GM21576 (cell line): ENCODE results near the gene SPATA31D4.

Experiments used
- ATAC-seq: cut with Tn5 transposase; IDR thresholded peaks from one replicate; pipeline ENCODE4 v1.9.1; 2021; ENCODE audit warnings: mild to moderate bottlenecking, moderate library complexity; ENCODE audit not compliant: unreplicated experiment

Gene SPATA31D4

DNA sequence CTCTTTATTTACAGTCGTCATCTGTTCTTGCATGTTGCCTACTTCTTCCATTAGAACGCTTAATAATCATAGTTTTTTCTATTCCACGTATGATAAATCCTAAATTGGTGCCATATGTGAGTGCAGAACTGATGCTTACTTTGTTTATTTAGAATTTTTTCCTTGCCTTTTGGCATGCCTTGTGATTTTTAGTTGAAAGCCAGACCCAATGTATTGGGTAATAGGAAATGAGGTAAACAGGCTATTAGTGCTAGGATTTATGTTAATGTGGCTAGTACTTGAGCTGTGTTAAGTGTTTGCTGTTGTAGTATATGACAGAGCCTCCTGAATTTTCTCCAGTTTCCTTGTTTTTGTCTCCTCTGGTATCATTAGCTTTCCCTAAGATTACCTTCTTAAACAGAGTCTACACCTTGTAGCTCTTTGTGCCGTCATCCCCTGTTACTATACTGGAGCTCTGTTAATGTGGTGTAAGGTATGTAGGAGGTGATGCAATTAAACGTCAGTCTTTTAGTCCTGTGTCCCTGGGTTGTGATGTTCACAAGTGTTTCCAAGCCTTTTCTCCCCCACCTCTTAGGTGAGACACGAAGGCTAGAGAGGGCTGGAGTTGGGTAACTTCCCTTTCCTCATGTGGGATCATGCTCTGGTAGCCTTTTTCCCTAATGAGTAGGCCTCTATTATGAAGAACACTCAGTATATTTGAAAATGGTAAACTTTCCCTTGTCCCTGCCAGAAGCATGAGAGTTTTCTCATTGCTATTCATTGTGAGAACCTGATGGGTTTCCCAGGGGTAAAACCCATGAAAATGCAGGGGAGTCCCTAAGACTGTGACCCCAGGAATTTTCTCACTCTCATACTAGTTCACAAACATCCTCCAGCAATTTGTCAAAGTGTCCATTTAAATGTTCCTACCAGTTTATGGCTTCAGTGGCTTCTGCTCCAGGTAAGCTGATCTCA is 36.3 kb downstream of the SPATA31D4 start:
- ATAC-seq = no peak

DNA sequence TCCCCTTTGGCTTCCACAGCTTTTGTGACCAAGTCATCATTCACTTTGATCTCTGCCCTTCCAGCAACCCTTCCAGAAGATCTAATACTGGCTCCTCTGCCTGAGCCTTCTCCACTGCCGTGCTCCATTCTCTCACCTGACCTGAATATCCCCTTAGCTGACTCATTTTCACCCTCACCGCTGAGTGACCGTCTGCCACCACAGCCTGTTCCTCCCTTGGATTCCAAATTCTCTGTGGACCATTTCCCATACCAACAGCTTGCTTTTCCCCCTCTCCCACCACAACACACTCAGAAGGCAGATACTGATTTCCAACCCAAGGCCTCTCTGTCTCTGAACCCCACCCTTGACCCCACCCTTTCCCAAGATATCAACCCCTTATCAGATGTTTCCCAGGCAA is 39.8 kb downstream of the SPATA31D4 start:
- ATAC-seq = no peak

DNA sequence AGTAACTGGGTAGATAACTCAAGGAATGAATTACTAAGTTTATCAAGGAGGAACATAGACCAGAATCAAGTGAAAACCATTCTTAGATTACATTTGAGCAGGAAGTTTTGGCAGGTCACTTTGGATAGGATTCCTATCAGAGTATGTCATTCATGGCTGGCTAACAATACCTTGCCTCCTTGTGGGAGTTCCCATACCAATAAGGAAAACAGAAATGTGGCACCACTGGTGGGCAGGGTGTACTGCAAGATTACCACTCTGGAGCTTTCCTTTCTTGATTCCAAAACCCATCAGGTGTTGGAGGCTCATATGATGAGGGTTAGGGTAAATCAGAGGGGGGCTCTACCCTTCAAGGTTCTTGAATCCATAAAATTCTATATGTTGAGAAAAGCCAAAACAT is 41.7 kb downstream of the SPATA31D4 start:
- ATAC-seq = no peak

DNA sequence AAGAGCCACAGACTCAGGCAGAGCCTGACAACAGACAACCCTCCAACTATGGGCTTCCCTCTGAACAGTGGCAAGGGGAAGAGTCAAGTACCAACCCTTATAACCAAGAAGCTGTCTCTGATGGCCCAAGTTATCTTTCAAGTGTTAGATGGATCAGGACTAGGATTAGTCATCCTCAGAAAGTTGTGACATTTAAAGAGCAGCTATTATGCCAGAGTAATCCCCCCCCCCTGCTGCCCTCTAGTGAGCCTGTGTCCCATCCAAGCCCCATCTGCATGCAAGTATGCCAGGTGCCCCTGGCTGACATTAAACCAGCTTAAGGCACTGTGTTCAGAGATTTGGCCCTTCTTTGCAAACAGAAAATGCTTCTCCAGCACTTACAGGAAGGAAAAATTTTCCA is 43.5 kb downstream of the SPATA31D4 start:
- no peak for ATAC-seq

DNA sequence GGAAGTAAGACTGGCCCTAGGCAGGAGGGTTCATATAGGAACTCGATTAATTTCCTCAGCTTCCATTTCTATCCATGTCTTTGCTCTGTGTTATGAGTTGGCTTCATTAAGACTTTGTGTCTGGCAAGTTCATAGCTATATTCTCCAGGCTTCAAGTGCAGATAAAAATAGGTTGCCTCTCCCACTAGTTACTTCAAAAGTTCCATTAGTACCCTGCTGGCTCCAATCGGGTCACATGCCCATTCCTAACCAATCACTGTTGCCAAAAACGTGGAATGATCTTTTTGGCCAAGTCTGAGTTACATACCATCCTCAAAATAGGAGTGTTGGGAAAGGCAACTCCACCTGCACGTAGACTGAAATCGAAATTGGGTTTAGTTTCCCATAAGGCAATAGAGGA is 46.5 kb downstream of the SPATA31D4 start:
- no peak for ATAC-seq

DNA sequence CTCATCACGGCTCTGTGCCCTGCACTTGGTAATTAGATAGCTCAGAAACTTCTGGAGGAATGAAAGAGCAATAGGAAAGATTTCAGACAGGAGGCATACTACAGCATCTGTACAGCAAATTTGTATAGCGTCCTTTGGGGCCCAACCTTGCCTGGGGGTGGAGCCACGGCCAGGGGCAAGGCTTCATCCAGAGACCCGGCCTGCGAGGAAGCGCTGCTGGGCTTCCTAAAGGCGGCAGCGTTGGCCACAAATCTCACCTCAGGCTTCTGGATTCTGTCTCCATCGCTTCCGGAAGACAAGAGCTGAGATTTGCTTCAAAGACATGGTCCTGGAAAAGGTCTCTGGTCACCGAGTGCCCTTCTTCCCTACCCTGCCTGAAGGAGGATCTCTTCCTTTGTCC is 48.1 kb downstream of the SPATA31D4 start:
- ATAC-seq = no peak

DNA sequence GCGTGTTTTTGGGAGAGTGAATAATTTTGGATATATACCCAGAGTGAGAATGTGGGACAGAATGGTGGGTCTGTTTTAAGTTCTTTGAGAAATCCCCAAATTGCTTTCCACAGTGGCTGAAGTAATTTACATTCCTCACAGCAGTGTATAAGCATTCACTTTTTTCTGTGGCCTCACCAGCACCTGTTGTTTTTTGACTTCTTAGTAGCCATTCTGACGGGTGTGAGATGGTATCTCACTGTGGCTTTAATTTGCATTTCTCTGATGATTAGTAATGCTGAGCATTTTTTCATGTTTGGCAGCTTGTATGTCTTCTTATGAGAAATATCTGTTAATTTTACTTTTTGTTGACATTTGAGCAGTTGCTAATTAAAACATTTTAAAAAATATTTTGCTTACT is 51.0 kb downstream of the SPATA31D4 start:
- ATAC-seq = no peak

DNA sequence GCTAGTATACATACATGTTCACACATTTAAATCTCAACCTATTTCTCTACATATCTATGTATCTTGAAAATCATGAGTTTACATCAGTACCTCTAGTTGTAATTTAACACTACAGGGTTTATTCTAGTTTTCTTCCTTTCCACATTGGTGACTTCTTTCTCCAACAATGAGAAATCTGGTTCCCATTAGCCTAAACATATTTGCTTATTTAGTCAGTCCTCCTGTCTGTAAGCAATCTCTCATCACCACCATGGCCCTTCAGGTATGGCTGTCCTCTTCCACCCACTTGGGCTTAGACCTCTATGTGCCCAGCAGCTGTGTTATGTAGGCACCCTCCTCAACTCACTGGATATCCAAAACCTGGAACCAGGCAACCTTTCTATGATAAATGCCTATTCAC is 52.3 kb downstream of the SPATA31D4 start:
- ATAC-seq = no peak

DNA sequence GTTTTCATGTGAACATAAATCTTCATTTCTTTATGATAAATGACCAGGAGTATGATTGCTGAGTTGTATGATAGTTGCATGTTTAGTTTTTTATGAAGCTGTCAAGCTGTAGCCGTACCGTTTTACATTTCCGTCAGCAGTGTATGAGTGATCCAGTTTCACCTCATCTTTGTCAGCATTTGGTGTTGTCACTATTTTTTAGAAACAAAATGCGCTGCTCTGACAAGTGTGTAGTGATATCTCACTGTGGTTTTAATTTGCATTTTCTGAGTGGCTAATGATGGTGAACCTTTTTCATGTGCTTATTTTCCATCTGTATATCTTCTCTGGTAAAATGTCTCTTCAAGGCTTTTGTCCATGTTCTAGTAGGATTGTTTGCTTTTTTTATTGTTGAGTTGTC is 53.7 kb downstream of the SPATA31D4 start:
- ATAC-seq = no peak
